ENCODE measurements around the gene CAMK1G. TPM values are rescaled to one million over a fixed set of nuclear protein-coding genes. Genes with fewer than 3 reads are reported as not detected.

The CAMK1G gene
- total RNA-seq, 1 experiment from 2014 or later = 21.2 TPM

DNA sequence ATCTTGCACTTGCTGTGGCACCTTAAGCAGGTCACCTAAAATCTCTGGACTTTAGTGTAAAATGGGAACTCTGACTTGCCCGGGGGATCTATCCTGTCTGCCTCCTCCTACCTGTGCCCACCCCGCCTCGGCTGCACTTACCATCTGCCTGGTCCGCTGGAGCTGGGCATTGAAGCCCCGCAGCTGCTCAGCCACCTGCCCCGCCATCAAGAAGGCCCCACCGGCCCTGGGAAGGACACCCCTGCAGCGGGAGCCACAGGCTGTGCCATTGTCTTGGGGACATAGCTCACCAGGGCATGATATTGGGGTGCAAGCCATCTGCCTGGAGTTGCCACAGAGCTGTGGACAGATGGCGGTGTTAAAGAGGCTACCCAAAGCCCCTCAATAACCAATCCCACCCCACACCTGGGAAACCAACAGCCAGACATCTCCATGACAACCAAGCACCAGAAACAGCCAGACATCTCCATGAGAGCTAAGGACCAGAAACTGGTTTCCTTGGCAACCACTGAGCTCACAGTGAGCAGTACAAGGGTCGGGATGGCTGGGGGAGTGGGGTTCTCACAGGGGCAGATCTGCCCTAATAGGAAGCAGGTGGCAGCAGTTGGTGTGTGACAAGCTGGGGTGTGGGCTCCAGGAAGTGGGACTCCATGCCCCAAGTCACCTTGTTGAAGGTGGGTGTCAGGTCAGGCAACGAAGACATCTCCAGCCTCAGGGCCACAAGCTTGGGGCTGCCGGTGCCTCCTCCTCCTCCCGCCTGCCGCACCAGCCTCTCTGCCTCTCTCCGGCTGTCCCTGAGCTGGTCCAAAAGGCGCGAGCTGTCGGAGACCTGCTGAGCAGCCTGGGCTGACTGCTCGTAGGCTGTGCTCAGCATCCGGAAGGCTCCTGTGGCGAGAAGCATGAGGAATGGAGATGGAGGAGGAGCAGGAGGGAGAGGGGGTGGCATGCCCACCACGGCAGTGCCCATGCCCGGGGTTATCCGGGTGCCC is 39.6 kb downstream of the CAMK1G start:
- intact Hi-C loops (cut with micrococcal nuclease; ENCODE audit: unreplicated experiment) = loop anchor here (5.0 kb wide), 1 partner anchor 284 kb away; no protein-coding TSS in a partner anchor
- H3K4me3 ChIP-seq (ENCODE audit: low read depth, low read length, poor library complexity, severe bottlenecking) = no peak overlapping the region
- H3K36me3 ChIP-seq (ENCODE audit: insufficient read depth, low read length, poor library complexity, severe bottlenecking) = no peaks in the 10 kb centered on the region
- BruUV-seq (replicated peaks) = no TSS peak
- DNase-seq (ENCODE audit: low spot score) = peak; percentile 21
- no peaks in the 10 kb centered on the region for H3K27me3 ChIP-seq (replicated peaks; ENCODE audit: insufficient read depth, low read depth, low read length, poor library complexity)
- CTCF ChIA-PET = no interaction called here
- POLR2A ChIA-PET (ENCODE audit: low non-redundant PET) = no interaction called here
- TF ChIP-seq EZH2 (IDR thresholded peaks at IDR 0.05; ENCODE audit: borderline replicate concordance, low read depth, low read length, poor library complexity, severe bottlenecking) (no peak), CTCF (conservative IDR thresholded peaks at IDR 0.05; ENCODE audit: low read depth, low read length) (no peak)
- peaks cover 94% of the 10 kb centered on the region for H3K4me1 ChIP-seq (ENCODE audit: insufficient read depth, low read length, poor library complexity, severe bottlenecking)
- peak overlapping the region; percentile 90 for H3K27ac ChIP-seq (ENCODE audit: low read depth, low read length, poor library complexity, severe bottlenecking)
- no peaks in the 10 kb centered on the region for H3K9me3 ChIP-seq (ENCODE audit: low read depth, low read length, poor library complexity, severe bottlenecking)

- H3K27me3 ChIP-seq (replicated peaks; ENCODE audit: insufficient read depth, low read depth, low read length, poor library complexity) = no peaks in the 10 kb centered on the region
- TF ChIP-seq EZH2 (IDR thresholded peaks at IDR 0.05; ENCODE audit: borderline replicate concordance, low read depth, low read length, poor library complexity, severe bottlenecking) (no peak), CTCF (conservative IDR thresholded peaks at IDR 0.05; ENCODE audit: low read depth, low read length) (no peak)
- TSS peak; percentile 78 for BruUV-seq (replicated peaks)
- ChIA-PET POLR2A (ENCODE audit: low non-redundant PET) (interaction anchor here (0.6 kb wide), 2 partner anchors 128 to 284 kb away, joined by 3 read pairs; no protein-coding TSS in a partner anchor), CTCF (interaction anchor here (0.6 to 1.5 kb wide), 3 partner anchors 27 to 55 kb away, joined by 3 to 4 read pairs (median 3); no protein-coding TSS in a partner anchor)
- H3K9me3 ChIP-seq (ENCODE audit: low read depth, low read length, poor library complexity, severe bottlenecking) = no peaks in the 10 kb centered on the region
- peak overlapping the region; percentile 90 for H3K27ac ChIP-seq (ENCODE audit: low read depth, low read length, poor library complexity, severe bottlenecking)
- peak; percentile 89 for DNase-seq (ENCODE audit: low spot score)
- intact Hi-C loops (cut with micrococcal nuclease; ENCODE audit: unreplicated experiment) = loop anchor here (1.0 to 5.0 kb wide), 2 partner anchors 68 to 282 kb away; no protein-coding TSS in a partner anchor
- H3K36me3 ChIP-seq (ENCODE audit: insufficient read depth, low read length, poor library complexity, severe bottlenecking) = no peaks in the 10 kb centered on the region
- peaks cover 77% of the 10 kb centered on the region for H3K4me1 ChIP-seq (ENCODE audit: insufficient read depth, low read length, poor library complexity, severe bottlenecking)
- H3K4me3 ChIP-seq (ENCODE audit: low read depth, low read length, poor library complexity, severe bottlenecking) = no peak overlapping the region
These were observed 41.3 kb downstream of the CAMK1G start for GRCh38 chr1:209624558-209625549.

- peak; percentile 37 for DNase-seq (ENCODE audit: low spot score)
- Histone ChIP-seq H3K36me3 (ENCODE audit: insufficient read depth, low read length, poor library complexity, severe bottlenecking) (no peaks in the 10 kb centered on the region), H3K4me1 (ENCODE audit: insufficient read depth, low read length, poor library complexity, severe bottlenecking) (peaks cover 67% of the 10 kb centered on the region), H3K9me3 (ENCODE audit: low read depth, low read length, poor library complexity, severe bottlenecking) (no peaks in the 10 kb centered on the region), H3K27ac (ENCODE audit: low read depth, low read length, poor library complexity, severe bottlenecking) (peak overlapping the region; percentile 87), H3K27me3 (replicated peaks; ENCODE audit: insufficient read depth, low read depth, low read length, poor library complexity) (no peaks in the 10 kb centered on the region), H3K4me3 (ENCODE audit: low read depth, low read length, poor library complexity, severe bottlenecking) (no peak overlapping the region)
- TF ChIP-seq EZH2 (IDR thresholded peaks at IDR 0.05; ENCODE audit: borderline replicate concordance, low read depth, low read length, poor library complexity, severe bottlenecking) (no peak), CTCF (conservative IDR thresholded peaks at IDR 0.05; ENCODE audit: low read depth, low read length) (no peak)
- ChIA-PET CTCF (interaction anchor here (0.6 kb wide), 1 partner anchor 61 kb away, joined by 3 read pairs; no protein-coding TSS in a partner anchor), POLR2A (ENCODE audit: low non-redundant PET) (no interaction called here)
- no TSS peak for BruUV-seq (replicated peaks)
- intact Hi-C loops (cut with micrococcal nuclease; ENCODE audit: unreplicated experiment) = loop anchor here (1.0 to 2.0 kb wide), 3 partner anchors 49 to 67 kb away; no protein-coding TSS in a partner anchor
These were observed 42.3 kb downstream of the CAMK1G start for GRCh38 chr1:209625791-209626285.

Data from A673 (cell line).